ENCODE results near the gene MCM10. TPM values are rescaled to one million over a fixed set of nuclear protein-coding genes. Genes with fewer than 3 reads are reported as not detected.

Gene MCM10
- total RNA-seq, 2 donors from 2014 or later = 38.2 to 44.8 TPM

DNA sequence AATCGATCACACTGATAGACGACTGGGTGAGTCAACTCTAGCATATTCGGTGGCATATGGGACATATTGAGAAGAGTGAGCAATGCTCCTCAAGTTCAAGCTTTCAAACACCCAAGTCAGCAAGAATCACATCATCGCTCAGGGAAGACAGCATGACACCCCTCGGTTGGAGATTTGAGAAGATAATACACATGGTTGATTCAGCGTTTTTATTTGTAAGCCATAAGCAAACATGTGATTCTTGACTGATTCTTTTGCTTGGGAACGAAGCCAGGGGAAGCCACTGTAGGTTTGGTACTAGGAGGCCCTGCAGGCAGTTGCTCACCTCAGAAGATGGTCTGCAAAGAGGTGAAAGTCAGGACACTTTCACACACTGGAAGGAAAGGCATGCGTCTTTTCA, 60.2 kb downstream of the MCM10 start:
- Mint-ChIP-seq H3K27ac (no peak overlapping the region), H3K4me1 (no peaks in the 10 kb centered on the region), H3K27me3 (ENCODE audit: insufficient read depth) (no peaks in the 10 kb centered on the region), H3K4me3 (no peak overlapping the region), H3K36me3 (ENCODE audit: low read depth) (no peaks in the 10 kb centered on the region), H3K9me3 (no peaks in the 10 kb centered on the region)
- no peak overlapping the region for H3K4me3 ChIP-seq (ENCODE audit: low read length)
- H3K9ac ChIP-seq (ENCODE audit: extremely low read depth, low read length, poor library complexity, severe bottlenecking) = no peak overlapping the region
- H3K36me3 ChIP-seq (ENCODE audit: control insufficient read depth, insufficient read depth, low read length) = no peaks in the 10 kb centered on the region
- H3K9me3 ChIP-seq (ENCODE audit: control insufficient read depth, low read length) = no peaks in the 10 kb centered on the region
- 95% methylated on average over 6 to 8 of the region's 8 CpGs for WGBS, 2 experiments (ENCODE audit: insufficient coverage in 1 of 2, insufficient read length in 1 of 2)
- no peaks in the 10 kb centered on the region for H3K4me1 ChIP-seq (ENCODE audit: control insufficient read depth, insufficient read depth, low read length)
- DNase-seq = no peak
- TF ChIP-seq, protein P1, sequence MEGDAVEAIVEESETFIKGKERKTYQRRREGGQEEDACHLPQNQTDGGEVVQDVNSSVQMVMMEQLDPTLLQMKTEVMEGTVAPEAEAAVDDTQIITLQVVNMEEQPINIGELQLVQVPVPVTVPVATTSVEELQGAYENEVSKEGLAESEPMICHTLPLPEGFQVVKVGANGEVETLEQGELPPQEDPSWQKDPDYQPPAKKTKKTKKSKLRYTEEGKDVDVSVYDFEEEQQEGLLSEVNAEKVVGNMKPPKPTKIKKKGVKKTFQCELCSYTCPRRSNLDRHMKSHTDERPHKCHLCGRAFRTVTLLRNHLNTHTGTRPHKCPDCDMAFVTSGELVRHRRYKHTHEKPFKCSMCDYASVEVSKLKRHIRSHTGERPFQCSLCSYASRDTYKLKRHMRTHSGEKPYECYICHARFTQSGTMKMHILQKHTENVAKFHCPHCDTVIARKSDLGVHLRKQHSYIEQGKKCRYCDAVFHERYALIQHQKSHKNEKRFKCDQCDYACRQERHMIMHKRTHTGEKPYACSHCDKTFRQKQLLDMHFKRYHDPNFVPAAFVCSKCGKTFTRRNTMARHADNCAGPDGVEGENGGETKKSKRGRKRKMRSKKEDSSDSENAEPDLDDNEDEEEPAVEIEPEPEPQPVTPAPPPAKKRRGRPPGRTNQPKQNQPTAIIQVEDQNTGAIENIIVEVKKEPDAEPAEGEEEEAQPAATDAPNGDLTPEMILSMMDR (conservative IDR thresholded peaks at IDR 0.05) = no peak
- no peak overlapping the region for H3K27ac ChIP-seq (ENCODE audit: low read depth, low read length)
- H3K27me3 ChIP-seq (ENCODE audit: control insufficient read depth, insufficient read depth, low read length, poor library complexity, severe bottlenecking) = no peaks in the 10 kb centered on the region

DNA sequence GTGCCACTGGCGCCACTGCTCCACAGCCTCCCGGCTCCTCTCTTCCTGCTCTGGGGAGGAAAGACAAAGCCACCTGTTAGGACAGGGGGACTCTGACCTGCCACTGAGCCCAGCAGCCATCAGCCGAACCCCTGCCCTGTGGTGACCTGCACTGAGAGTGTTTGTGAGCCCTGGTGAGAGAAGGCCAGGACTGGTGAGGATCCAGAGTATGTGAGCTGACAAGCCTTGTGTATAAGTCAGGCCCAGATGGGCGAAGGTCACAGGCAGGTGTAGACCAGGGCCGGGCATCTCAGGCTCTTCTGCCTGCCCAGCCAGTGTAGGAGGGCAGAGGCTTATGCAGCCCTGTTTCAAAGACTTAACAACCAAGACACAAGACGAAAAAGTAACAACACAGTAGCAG, 60.8 kb downstream of the MCM10 start:
- Mint-ChIP-seq H3K4me3 (no peak overlapping the region), H3K4me1 (no peaks in the 10 kb centered on the region), H3K9me3 (no peaks in the 10 kb centered on the region), H3K27me3 (ENCODE audit: insufficient read depth) (no peaks in the 10 kb centered on the region), H3K36me3 (ENCODE audit: low read depth) (no peaks in the 10 kb centered on the region), H3K27ac (peak overlapping the region; percentile 44)
- TF ChIP-seq, protein P1 (conservative IDR thresholded peaks at IDR 0.05) = no peak
- Histone ChIP-seq H3K36me3 (ENCODE audit: control insufficient read depth, insufficient read depth, low read length) (no peaks in the 10 kb centered on the region), H3K9me3 (ENCODE audit: control insufficient read depth, low read length) (no peaks in the 10 kb centered on the region), H3K4me1 (ENCODE audit: control insufficient read depth, insufficient read depth, low read length) (no peaks in the 10 kb centered on the region), H3K27me3 (ENCODE audit: control insufficient read depth, insufficient read depth, low read length, poor library complexity, severe bottlenecking) (no peaks in the 10 kb centered on the region), H3K9ac (ENCODE audit: extremely low read depth, low read length, poor library complexity, severe bottlenecking) (no peak overlapping the region), H3K27ac (ENCODE audit: low read depth, low read length) (no peak overlapping the region), H3K4me3 (ENCODE audit: low read length) (no peak overlapping the region)
- 92 to 100% methylated on average over 6 of the region's 6 CpGs for WGBS, 2 experiments (ENCODE audit: insufficient coverage in 1 of 2, insufficient read length in 1 of 2)
- DNase-seq = no peak

DNA sequence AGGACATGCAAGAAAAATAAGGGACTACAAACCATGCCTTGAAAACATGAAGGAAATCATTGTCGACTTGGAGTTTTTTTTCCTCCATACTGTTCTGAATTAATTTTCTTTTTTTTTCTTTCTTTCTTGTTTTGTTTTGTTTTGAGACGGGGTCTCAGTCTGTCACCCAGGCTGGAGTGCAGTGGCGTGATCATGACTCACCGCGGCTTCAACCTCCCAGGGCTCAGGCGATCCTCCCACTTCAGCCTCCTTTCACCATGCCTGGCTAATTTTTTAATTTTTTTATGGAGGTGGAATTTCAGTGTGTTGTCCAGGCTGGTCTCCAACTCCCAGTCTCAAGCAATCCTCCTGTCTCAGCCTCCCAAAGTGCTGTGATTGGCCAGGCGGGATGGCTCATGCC, 61.2 kb downstream of the MCM10 start:
- 93 to 100% methylated on average over 2 to 7 of the region's 7 CpGs for WGBS, 2 experiments (ENCODE audit: insufficient coverage in 1 of 2, insufficient read length in 1 of 2)
- H3K27me3 Mint-ChIP-seq (ENCODE audit: insufficient read depth) = no peaks in the 10 kb centered on the region
- H3K27me3 ChIP-seq (ENCODE audit: control insufficient read depth, insufficient read depth, low read length, poor library complexity, severe bottlenecking) = no peaks in the 10 kb centered on the region

More for the DNA sequence above, 61.2 kb downstream of the MCM10 start:
- Mint-ChIP-seq H3K36me3 (ENCODE audit: low read depth) (no peaks in the 10 kb centered on the region), H3K4me1 (no peaks in the 10 kb centered on the region), H3K27ac (no peak overlapping the region), H3K9me3 (no peaks in the 10 kb centered on the region), H3K4me3 (no peak overlapping the region)
- TF ChIP-seq, protein P1 (conservative IDR thresholded peaks at IDR 0.05) = no peak
- DNase-seq = no peak
- H3K9ac ChIP-seq (ENCODE audit: extremely low read depth, low read length, poor library complexity, severe bottlenecking) = no peak overlapping the region
- H3K9me3 ChIP-seq (ENCODE audit: control insufficient read depth, low read length) = no peaks in the 10 kb centered on the region
- no peak overlapping the region for H3K4me3 ChIP-seq (ENCODE audit: low read length)
- H3K27ac ChIP-seq (ENCODE audit: low read depth, low read length) = no peak overlapping the region
- no peaks in the 10 kb centered on the region for H3K4me1 ChIP-seq (ENCODE audit: control insufficient read depth, insufficient read depth, low read length)
- H3K36me3 ChIP-seq (ENCODE audit: control insufficient read depth, insufficient read depth, low read length) = no peaks in the 10 kb centered on the region
